Measurements from ENCODE around the gene GGCX. TPM values are rescaled to one million over a fixed set of nuclear protein-coding genes. Genes with fewer than 3 reads are reported as not detected.
A peak's percentile ranks its signal among the peaks of the same experiment; 100 is the strongest.

The GGCX gene
- total RNA-seq, 1 donor from 2014 or later, result 145 TPM

GRCh38 chr2:85589181-85589580 lies 27.9 kb upstream of the GGCX start:
- Mint-ChIP-seq H3K4me3 (ENCODE audit: unreplicated experiment) (no peak overlapping the region), H3K36me3 (ENCODE audit: low read depth, unreplicated experiment) (peaks cover 33% of the 10 kb centered on the region), H3K4me1 (ENCODE audit: unreplicated experiment) (peaks cover 79% of the 10 kb centered on the region), H3K27ac (ENCODE audit: unreplicated experiment) (peak overlapping the region; percentile 80), H3K9me3 (ENCODE audit: unreplicated experiment) (no peaks in the 10 kb centered on the region), H3K27me3 (ENCODE audit: unreplicated experiment) (peaks cover 13% of the 10 kb centered on the region)
- DNase-seq (ENCODE audit: low spot score), result no peak
- TF ChIP-seq CTCF (IDR thresholded peaks at IDR 0.05; ENCODE audit: unreplicated experiment), result no peak

GRCh38 chr2:85588645-85589044 lies 27.4 kb upstream of the GGCX start:
- peak overlapping the region; percentile 80 for H3K27ac Mint-ChIP-seq (ENCODE audit: unreplicated experiment)
- no peak for TF ChIP-seq CTCF (IDR thresholded peaks at IDR 0.05; ENCODE audit: unreplicated experiment)
- H3K4me1 Mint-ChIP-seq (ENCODE audit: unreplicated experiment), result peaks cover 79% of the 10 kb centered on the region
- peaks cover 14% of the 10 kb centered on the region for H3K27me3 Mint-ChIP-seq (ENCODE audit: unreplicated experiment)
- H3K4me3 Mint-ChIP-seq (ENCODE audit: unreplicated experiment), result peak overlapping the region; percentile 57
- DNase-seq (ENCODE audit: low spot score), result no peak
- H3K36me3 Mint-ChIP-seq (ENCODE audit: low read depth, unreplicated experiment), result peaks cover 29% of the 10 kb centered on the region
- H3K9me3 Mint-ChIP-seq (ENCODE audit: unreplicated experiment), result no peaks in the 10 kb centered on the region

- Mint-ChIP-seq H3K9me3 (ENCODE audit: unreplicated experiment) (no peaks in the 10 kb centered on the region), H3K36me3 (ENCODE audit: low read depth, unreplicated experiment) (peaks cover 27% of the 10 kb centered on the region), H3K27ac (ENCODE audit: unreplicated experiment) (peak overlapping the region; percentile 89), H3K4me1 (ENCODE audit: unreplicated experiment) (peaks cover 81% of the 10 kb centered on the region), H3K27me3 (ENCODE audit: unreplicated experiment) (peaks cover 15% of the 10 kb centered on the region), H3K4me3 (ENCODE audit: unreplicated experiment) (peak overlapping the region; percentile 57)
- TF ChIP-seq CTCF (IDR thresholded peaks at IDR 0.05; ENCODE audit: unreplicated experiment), result no peak
- no peak for DNase-seq (ENCODE audit: low spot score)
Measured at GRCh38 chr2:85588236-85588635, 26.9 kb upstream of the GGCX start.

- Mint-ChIP-seq H3K36me3 (ENCODE audit: low read depth, unreplicated experiment) (peaks cover 25% of the 10 kb centered on the region), H3K4me1 (ENCODE audit: unreplicated experiment) (peaks cover 80% of the 10 kb centered on the region), H3K27ac (ENCODE audit: unreplicated experiment) (peak overlapping the region; percentile 94), H3K9me3 (ENCODE audit: unreplicated experiment) (no peaks in the 10 kb centered on the region), H3K4me3 (ENCODE audit: unreplicated experiment) (peak overlapping the region; percentile 83), H3K27me3 (ENCODE audit: unreplicated experiment) (peaks cover 13% of the 10 kb centered on the region)
- no peak for TF ChIP-seq CTCF (IDR thresholded peaks at IDR 0.05; ENCODE audit: unreplicated experiment)
- DNase-seq (ENCODE audit: low spot score), result no peak
Measured at GRCh38 chr2:85585781-85586105, 24.4 kb upstream of the GGCX start.

GRCh38 chr2:85584857-85585780 lies 23.8 kb upstream of the GGCX start:
- Mint-ChIP-seq H3K4me1 (ENCODE audit: unreplicated experiment) (peaks cover 77% of the 10 kb centered on the region), H3K9me3 (ENCODE audit: unreplicated experiment) (no peaks in the 10 kb centered on the region), H3K27ac (ENCODE audit: unreplicated experiment) (peak overlapping the region; percentile 94), H3K27me3 (ENCODE audit: unreplicated experiment) (peaks cover 12% of the 10 kb centered on the region), H3K36me3 (ENCODE audit: low read depth, unreplicated experiment) (peaks cover 25% of the 10 kb centered on the region), H3K4me3 (ENCODE audit: unreplicated experiment) (peak overlapping the region; percentile 83)
- TF ChIP-seq CTCF (IDR thresholded peaks at IDR 0.05; ENCODE audit: unreplicated experiment), result no peak
- peak; percentile 62 for DNase-seq (ENCODE audit: low spot score)
